ENCODE measurements around the gene PRELID1. TPM values are rescaled to one million over a fixed set of nuclear protein-coding genes. Genes with fewer than 3 reads are reported as not detected.

PRELID1 gene
- total and polyA plus RNA-seq, 8 donors = 77.8 to 153 (median 120) TPM

DNA sequence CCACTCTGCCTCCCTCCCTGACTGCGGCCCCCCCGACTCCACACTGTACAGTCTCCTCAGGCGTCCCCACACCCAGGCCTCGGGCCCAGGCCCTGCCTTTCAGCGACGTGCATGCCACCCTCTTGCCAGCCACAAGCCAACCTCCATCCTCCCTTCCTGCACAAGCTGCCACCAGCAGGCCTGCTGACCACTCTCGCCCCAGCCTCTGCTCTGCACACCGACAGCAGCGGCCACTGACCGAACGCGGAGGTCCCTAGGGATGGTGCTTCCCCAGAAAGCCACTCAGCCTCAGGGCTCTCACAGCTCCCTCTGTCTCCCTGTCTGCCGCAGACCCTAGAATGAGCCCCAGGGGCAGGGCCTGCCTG, 29.3 kb downstream of the PRELID1 start:
- peaks cover 0 to 61% (median 40%) of the 10 kb centered on the region in 3 donors for H3K36me3 ChIP-seq
- WGBS, 2 donors = 94 to 95% methylated on average over 13 of the region's 13 CpGs

DNA sequence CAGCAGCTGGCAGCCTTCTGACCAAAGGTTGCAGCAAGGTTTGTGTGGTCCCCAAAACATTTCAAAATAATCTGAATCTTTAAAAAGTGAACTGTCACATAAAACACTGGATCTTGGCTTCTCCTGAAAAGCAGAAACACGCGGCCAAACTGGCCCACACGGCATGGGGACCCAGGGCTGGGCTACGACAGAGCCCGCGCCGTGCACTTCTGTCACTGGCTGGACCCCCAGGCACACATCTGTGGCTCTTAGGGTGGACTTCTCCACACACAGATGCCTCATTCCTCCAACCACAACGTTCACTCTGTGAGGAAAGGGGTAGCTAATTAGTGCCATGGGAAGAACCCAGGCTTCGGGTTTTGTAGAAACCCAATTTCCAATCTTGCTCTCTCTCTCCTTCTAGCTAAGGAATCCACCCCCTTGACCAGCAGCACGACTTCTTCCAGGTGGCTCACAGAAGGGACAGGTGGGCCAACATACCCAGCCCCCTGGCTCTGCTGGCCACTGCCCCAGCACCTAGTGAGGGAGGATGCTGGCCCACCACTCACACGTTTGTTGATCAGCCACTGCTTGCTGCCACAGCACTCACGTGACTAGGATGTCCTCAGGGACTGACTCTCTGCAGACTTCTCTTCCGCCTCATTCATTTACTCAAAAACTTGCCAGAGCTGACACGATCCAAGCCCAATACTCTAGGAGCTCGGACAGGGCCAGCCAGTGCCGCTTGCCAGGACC, 30.0 kb downstream of the PRELID1 start:
- DNase-seq = peak in 1 of 6 donors; percentile 36
- Histone ChIP-seq H3K27me3 (no peaks in the 10 kb centered on the region), H3K9me3 (no peaks in the 10 kb centered on the region), H3K36me3 (peaks cover 0 to 68% (median 47%) of the 10 kb centered on the region in 3 donors), H3K4me3 (no peak overlapping the region), H3K4me1 (peaks cover 0 to 10% (median 0%) of the 10 kb centered on the region in 3 donors), H3K27ac (no peak overlapping the region)
- no peak for ATAC-seq
- FAIRE-seq = no peak
- 90% methylated on average over 15 to 16 of the region's 16 CpGs for WGBS, 2 donors
- intact Hi-C loops (cut with DNase I) = no loop called here
- TF ChIP-seq, protein P1, sequence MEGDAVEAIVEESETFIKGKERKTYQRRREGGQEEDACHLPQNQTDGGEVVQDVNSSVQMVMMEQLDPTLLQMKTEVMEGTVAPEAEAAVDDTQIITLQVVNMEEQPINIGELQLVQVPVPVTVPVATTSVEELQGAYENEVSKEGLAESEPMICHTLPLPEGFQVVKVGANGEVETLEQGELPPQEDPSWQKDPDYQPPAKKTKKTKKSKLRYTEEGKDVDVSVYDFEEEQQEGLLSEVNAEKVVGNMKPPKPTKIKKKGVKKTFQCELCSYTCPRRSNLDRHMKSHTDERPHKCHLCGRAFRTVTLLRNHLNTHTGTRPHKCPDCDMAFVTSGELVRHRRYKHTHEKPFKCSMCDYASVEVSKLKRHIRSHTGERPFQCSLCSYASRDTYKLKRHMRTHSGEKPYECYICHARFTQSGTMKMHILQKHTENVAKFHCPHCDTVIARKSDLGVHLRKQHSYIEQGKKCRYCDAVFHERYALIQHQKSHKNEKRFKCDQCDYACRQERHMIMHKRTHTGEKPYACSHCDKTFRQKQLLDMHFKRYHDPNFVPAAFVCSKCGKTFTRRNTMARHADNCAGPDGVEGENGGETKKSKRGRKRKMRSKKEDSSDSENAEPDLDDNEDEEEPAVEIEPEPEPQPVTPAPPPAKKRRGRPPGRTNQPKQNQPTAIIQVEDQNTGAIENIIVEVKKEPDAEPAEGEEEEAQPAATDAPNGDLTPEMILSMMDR (IDR thresholded peaks at IDR 0.05) = no peak

More for the DNA sequence above, 29.3 kb downstream of the PRELID1 start:
- Histone ChIP-seq H3K27me3 (no peaks in the 10 kb centered on the region), H3K9me3 (no peaks in the 10 kb centered on the region), H3K4me3 (no peak overlapping the region), H3K27ac (no peak overlapping the region), H3K4me1 (peaks cover 0 to 14% (median 5%) of the 10 kb centered on the region in 3 donors)
- TF ChIP-seq, protein P1 (IDR thresholded peaks at IDR 0.05) = no peak
- ATAC-seq (no peak), DNase-seq (peak in 1 of 6 donors; percentile 69), FAIRE-seq (no peak)
- intact Hi-C loops (cut with DNase I) = no loop called here

DNA sequence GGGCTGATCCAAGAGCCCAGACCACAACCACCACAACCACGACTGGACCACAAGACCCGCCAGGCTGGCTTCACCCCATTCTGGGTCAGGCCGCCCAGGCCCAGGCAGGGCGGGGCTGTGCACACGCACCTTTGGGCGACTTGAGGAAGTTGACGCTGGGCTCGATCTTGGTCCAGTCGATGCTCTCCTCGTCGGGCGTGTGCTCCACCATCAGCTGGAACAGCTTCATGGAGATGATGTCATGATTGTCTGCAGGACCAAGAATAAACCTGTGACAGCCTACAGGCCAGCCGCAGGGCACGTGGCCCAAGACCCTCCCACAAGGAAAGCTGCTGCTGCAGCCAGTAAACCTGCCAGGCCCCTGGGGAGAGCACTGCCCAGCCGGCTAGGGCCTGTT, 30.6 kb downstream of the PRELID1 start:
- DNase-seq (peak in 1 of 6 donors; percentile 38), FAIRE-seq (no peak), ATAC-seq (no peak)
- Histone ChIP-seq H3K4me1 (peaks cover 0 to 7% (median 0%) of the 10 kb centered on the region in 3 donors), H3K27ac (no peak overlapping the region), H3K9me3 (no peaks in the 10 kb centered on the region), H3K4me3 (no peak overlapping the region), H3K36me3 (peaks cover 0 to 73% (median 48%) of the 10 kb centered on the region in 3 donors), H3K27me3 (no peaks in the 10 kb centered on the region)
- intact Hi-C loops (cut with DNase I) = no loop called here
- WGBS, 2 donors = 86 to 91% methylated on average over 15 of the region's 15 CpGs
- TF ChIP-seq, protein P1 (IDR thresholded peaks at IDR 0.05) = no peak

DNA sequence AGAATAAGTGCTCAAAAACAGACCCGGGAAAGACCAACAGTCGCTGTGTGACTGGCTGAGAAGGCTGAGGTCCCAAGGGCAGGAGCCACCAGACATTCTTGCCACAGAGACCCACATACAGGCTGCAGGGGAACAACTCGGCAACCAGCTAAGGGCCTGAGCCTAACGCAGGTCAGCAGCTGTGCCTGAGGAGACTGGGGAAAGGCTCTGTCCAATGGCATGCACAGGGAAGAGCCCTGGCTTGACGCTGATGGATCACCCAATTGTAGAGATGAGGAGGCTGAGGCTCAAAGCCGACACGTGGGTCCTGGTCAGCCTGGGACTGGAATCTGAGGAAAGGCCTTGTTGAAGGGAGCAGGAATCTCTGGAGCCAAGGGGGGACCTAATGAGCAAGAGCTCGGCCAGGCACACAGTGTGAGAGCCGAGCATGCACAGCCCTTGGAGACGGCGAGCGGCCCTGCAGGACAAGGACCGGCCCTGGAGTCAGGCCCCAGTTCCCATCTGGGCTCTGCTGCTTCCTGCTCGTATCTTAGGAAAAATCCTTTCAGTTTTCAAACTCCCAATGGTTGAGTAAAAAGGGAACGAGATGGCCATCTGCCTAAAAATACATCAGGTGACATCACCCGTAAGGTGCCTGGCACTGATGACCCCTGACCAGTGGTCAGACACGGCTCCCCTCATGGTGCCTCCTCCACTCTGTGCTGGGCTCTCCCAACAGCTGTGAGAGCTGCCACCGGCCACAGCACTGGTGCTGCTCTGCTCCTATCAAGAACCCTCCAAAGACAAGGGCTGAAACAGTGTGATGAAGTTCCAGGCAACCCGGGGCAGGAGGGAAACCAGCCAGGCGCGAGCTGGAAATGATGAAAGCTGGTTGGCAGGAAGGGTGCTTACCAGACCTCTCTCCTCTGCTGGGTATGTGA, 31.4 kb downstream of the PRELID1 start:
- DNase-seq (peak in 1 of 6 donors; percentile 37), FAIRE-seq (no peak), ATAC-seq (no peak)
- no peaks in the 10 kb centered on the region for H3K9me3 ChIP-seq
- no peaks in the 10 kb centered on the region for H3K27me3 ChIP-seq
- no peak overlapping the region for H3K4me3 ChIP-seq
- TF ChIP-seq, protein P1 (IDR thresholded peaks at IDR 0.05) = no peak
- peaks cover 0 to 4% (median 0%) of the 10 kb centered on the region in 3 donors for H3K4me1 ChIP-seq
- intact Hi-C loops (cut with DNase I) = no loop called here
- peaks cover 0 to 79% (median 46%) of the 10 kb centered on the region in 3 donors for H3K36me3 ChIP-seq
- H3K27ac ChIP-seq = no peak overlapping the region
- 86 to 90% methylated on average over 21 of the region's 21 CpGs for WGBS, 2 donors

Data from pancreas (tissue), 10 donors.